Aorta (tissue), 5 donors: ENCODE data around the gene NBL1. TPM values are rescaled to one million over a fixed set of nuclear protein-coding genes. Genes with fewer than 3 reads are reported as not detected.
"Not testable (repeated sequence)": the region's sequence is repeated elsewhere in the genome, so short reads cannot be mapped to it uniquely, and the experiment has no call there.

Experiments
- ATAC-seq: fragments of 200-7000 bp; cut with Tn5 transposase; one replicate; pipeline ENCODE4 v1.9.1; 2022; ENCODE audit warnings: moderate library complexity; ENCODE audit not compliant: low FRiP score
- DNase-seq, 2 donors: peaks; one replicate each; pipeline ENCODE4 v3.0.0-alpha.2; 2020
- H3K27ac ChIP-seq, 2 donors: one replicate each; pipeline ENCODE4 v1.5.1; 2013; ENCODE audit warnings: low read length in 2 of 2, mild to moderate bottlenecking in 2 of 2, moderate library complexity in 2 of 2, control low read depth in 1 of 2, inconsistent platforms in 1 of 2, low read depth in 1 of 2
- H3K27me3 ChIP-seq, 2 donors: one replicate each; pipeline ENCODE4 v1.6.1; 2013; ENCODE audit warnings: control low read depth in 1 of 2, low read length in 1 of 2, mild to moderate bottlenecking in 1 of 2, moderate library complexity in 1 of 2; ENCODE audit not compliant: insufficient read depth in 2 of 2, control insufficient read depth in 1 of 2
- H3K36me3 ChIP-seq, 2 donors: one replicate each; pipeline ENCODE4 v1.6.1; 2013; ENCODE audit warnings: control low read depth in 1 of 2, low read length in 1 of 2, mild to moderate bottlenecking in 1 of 2; ENCODE audit not compliant: insufficient read depth in 2 of 2, control insufficient read depth in 1 of 2
- H3K4me1 ChIP-seq, 2 donors: one replicate each; pipeline ENCODE4 v1.6.1; 2013; ENCODE audit warnings: low read length in 2 of 2, control low read depth in 1 of 2, mild to moderate bottlenecking in 1 of 2, moderate library complexity in 1 of 2; ENCODE audit not compliant: insufficient read depth in 2 of 2, control insufficient read depth in 1 of 2
- H3K4me3 ChIP-seq, 2 donors: one replicate each; pipeline ENCODE4 v1.5.1; 2013; ENCODE audit warnings: low read length in 2 of 2, control low read depth in 1 of 2, mild to moderate bottlenecking in 1 of 2
- H3K9me3 ChIP-seq: one replicate; pipeline ENCODE4 v1.6.1; 2013; ENCODE audit warnings: mild to moderate bottlenecking, low read length; ENCODE audit not compliant: control insufficient read depth
- WGBS, 2 donors: extraction: QIAGEN DNeasy Blood & Tissue Kit; methylation state at CpG; one replicate each; pipeline ENCODE4 v1.1.7; 2013; 5-methylcytosine and 5-hydroxymethylcytosine counted together
- intact Hi-C, 2 donors: fragments of 100-400 bp; cut with DNase I; formaldehyde crosslinking; loops; one replicate each; pipeline versions ENCODE4 v1.14.2 to v1.15.0; 2022
- polyA plus RNA-seq, 2 donors: library from polyadenylated mRNA; stranded (reverse); fragments of 200-250 nt; gene quantifications; one replicate each; pipeline ENCODE4 v1.2.3, GENCODE V29; 2013
- total RNA-seq, 2 donors: library from RNA; stranded (reverse); fragmentation: NEBNext Ultra II Directional; extraction: Animal tissue kit (Norgen Biotek cat#: 25700); gene quantifications; one replicate each; pipeline ENCODE4 v1.2.1, GENCODE V29; 2021
- donor health status: healthy with polysubstance abuse.
- donor health status: Bipolar disorder and iron deficiency.
- donor health status: DM: no; HTN: no; CAD: no.
- donor health status: DM: no; HTN: no; CAD: no.
- donor health status: DM: yes; HTN: yes; CAD: no.

The NBL1 gene
- total and polyA plus RNA-seq, 4 donors: 133 to 188 (median 150) TPM

GRCh38 chr1:19637606-19638005 is 6.5 kb upstream of the NBL1 start:
- intact Hi-C loops: no loop called here
- Histone ChIP-seq H3K4me3 (no peak overlapping the region), H3K27me3 (no peaks in the 10 kb centered on the region), H3K4me1 (no peaks in the 10 kb centered on the region), H3K9me3 (no peaks in the 10 kb centered on the region), H3K27ac (no peak overlapping the region), H3K36me3 (no peaks in the 10 kb centered on the region)
- WGBS, 2 donors: 93 to 96% methylated on average over 10 of the region's 10 CpGs
- ATAC-seq (no peak), DNase-seq (no peak)

GRCh38 chr1:19639228-19639627 is 4.9 kb upstream of the NBL1 start:
- H3K4me3 ChIP-seq, ATAC-seq, H3K27me3 ChIP-seq, H3K4me1 ChIP-seq, H3K36me3 ChIP-seq, intact Hi-C loops, H3K9me3 ChIP-seq, H3K27ac ChIP-seq, DNase-seq: not testable (repeated sequence)
- 71 to 82% methylated on average over 10 of the region's 10 CpGs for WGBS, 2 donors

- Histone ChIP-seq H3K9me3 (no peaks in the 10 kb centered on the region), H3K4me3 (no peak overlapping the region), H3K27me3 (no peaks in the 10 kb centered on the region), H3K36me3 (no peaks in the 10 kb centered on the region), H3K4me1 (no peaks in the 10 kb centered on the region), H3K27ac (no peak overlapping the region)
- DNase-seq (no peak), ATAC-seq (no peak)
- intact Hi-C loops: loop anchor here in 1 of 2 donors (5.0 kb wide), 1 partner anchor 148 kb away; no protein-coding TSS in a partner anchor
- 84 to 88% methylated on average over 3 of the region's 3 CpGs for WGBS, 2 donors
These were observed 4.1 kb upstream of the NBL1 start for GRCh38 chr1:19639999-19640362.

- Histone ChIP-seq H3K27me3 (no peaks in the 10 kb centered on the region), H3K4me3 (no peak overlapping the region), H3K4me1 (no peaks in the 10 kb centered on the region), H3K36me3 (no peaks in the 10 kb centered on the region), H3K27ac (no peak overlapping the region), H3K9me3 (no peaks in the 10 kb centered on the region)
- 33% methylated on average over 14 of the region's 14 CpGs for WGBS, 2 donors
- ATAC-seq (no peak), DNase-seq (no peak)
- intact Hi-C loops: loop anchor here in 1 of 2 donors (5.0 kb wide), 1 partner anchor 148 kb away; no protein-coding TSS in a partner anchor
These were observed 3.5 kb upstream of the NBL1 start for GRCh38 chr1:19640363-19641316.

- intact Hi-C loops: loop anchor here in 1 of 2 donors (5.0 kb wide), 1 partner anchor 151 kb away; no protein-coding TSS in a partner anchor
- H3K4me1 ChIP-seq: no peaks in the 10 kb centered on the region
- H3K4me3 ChIP-seq: no peak overlapping the region
- H3K36me3 ChIP-seq: no peaks in the 10 kb centered on the region
- ATAC-seq: no peak
- WGBS, 2 donors: 23 to 40% methylated on average over 7 of the region's 7 CpGs
- H3K27ac ChIP-seq: peak overlapping the region; percentile 73 to 78
- no peaks in the 10 kb centered on the region for H3K9me3 ChIP-seq
- no peaks in the 10 kb centered on the region for H3K27me3 ChIP-seq
- DNase-seq: peak in 1 of 2 donors; percentile 62
These were observed 990 bp upstream of the NBL1 start for GRCh38 chr1:19643121-19643520.

- ATAC-seq: no peak
- H3K9me3 ChIP-seq: no peaks in the 10 kb centered on the region
- DNase-seq: no peak
- peak overlapping the region; percentile 38 to 89 for H3K4me3 ChIP-seq
- H3K27me3 ChIP-seq: no peaks in the 10 kb centered on the region
- no peaks in the 10 kb centered on the region for H3K36me3 ChIP-seq
- WGBS, 2 donors: 0 to 1% methylated on average over 36 to 51 of the region's 51 CpGs
- no peaks in the 10 kb centered on the region for H3K4me1 ChIP-seq
- peak overlapping the region; percentile 20 to 78 for H3K27ac ChIP-seq
- intact Hi-C loops: loop anchor here (1.0 to 5.0 kb wide), 2 partner anchors 48 to 152 kb away; a partner anchor contains a TSS
These were observed 227 bp downstream of the NBL1 start for GRCh38 chr1:19644395-19644680.

GRCh38 chr1:19644681-19645410 is 735 bp downstream of the NBL1 start:
- WGBS, 2 donors: 0 to 1% methylated on average over 51 to 71 of the region's 71 CpGs
- H3K4me1 ChIP-seq: no peaks in the 10 kb centered on the region
- peak overlapping the region; percentile 20 to 78 for H3K27ac ChIP-seq
- ATAC-seq (peak; percentile 30), DNase-seq (peak; percentile 60 to 84)
- no peaks in the 10 kb centered on the region for H3K27me3 ChIP-seq
- intact Hi-C loops: loop anchor here (1.0 to 5.0 kb wide), 4 partner anchors 48 to 158 kb away; partner anchors contain the start of gene CAPZB (in 1 of the 2)
- H3K9me3 ChIP-seq: no peaks in the 10 kb centered on the region
- H3K36me3 ChIP-seq: no peaks in the 10 kb centered on the region
- peak overlapping the region; percentile 38 to 89 for H3K4me3 ChIP-seq

- Histone ChIP-seq H3K9me3 (no peaks in the 10 kb centered on the region), H3K27me3 (no peaks in the 10 kb centered on the region), H3K4me3 (peak overlapping the region; percentile 38 to 89), H3K36me3 (no peaks in the 10 kb centered on the region), H3K27ac (peak overlapping the region in 1 of 2 donors; percentile 41), H3K4me1 (no peaks in the 10 kb centered on the region)
- intact Hi-C loops: loop anchor here (5.0 kb wide), 2 partner anchors 48 to 158 kb away; partner anchors contain the start of gene CAPZB (in 1 of the 2)
- ATAC-seq (peak; percentile 24), DNase-seq (peak; percentile 52 to 70)
- WGBS, 2 donors: 8 to 10% methylated on average over 27 to 30 of the region's 30 CpGs
These were observed 1.5 kb downstream of the NBL1 start for GRCh38 chr1:19645411-19646251.
